ENCODE results near the gene MS4A18.
A peak's percentile ranks its signal among the peaks of the same experiment; 100 is the strongest.

- TF ChIP-seq CTCF (IDR thresholded peaks at IDR 0.05; ENCODE audit: low read length) (0 out of 2 replicates have a peak, but pooled peaks have one; percentile 1), EZH2 (IDR thresholded peaks at IDR 0.05; ENCODE audit: borderline replicate concordance, low read length) (no peak)
Observed at GRCh38 chr11:60701469-60701818, 23.1 kb upstream of the MS4A18 start.

Measured in OCI-LY1 (cell line).